Mesenchymal stem cell (in vitro differentiated cells and primary cell): ENCODE results near the gene ERFL.

Experiments
- DNase-seq: peaks from one replicate; pipeline ENCODE4 v3.0.0-alpha.2; 2013
- H2AFZ ChIP-seq: one replicate; pipeline ENCODE4 v1.6.1; 2013; ENCODE audit warnings: low read depth, mild to moderate bottlenecking, control low read depth, inconsistent platforms, low read length, moderate library complexity
- H2AK5ac ChIP-seq: 2 replicates; pipeline ENCODE4 v1.6.1; 2013; ENCODE audit warnings: low read length, moderate library complexity, mild to moderate bottlenecking, inconsistent platforms; ENCODE audit not compliant: severe bottlenecking
- H2BK120ac ChIP-seq: one replicate; pipeline ENCODE4 v1.6.1; 2013; ENCODE audit warnings: low read depth, mild to moderate bottlenecking, inconsistent platforms, low read length, moderate library complexity
- H2BK12ac ChIP-seq, 2 experiments: one replicate each; pipeline ENCODE4 v1.6.1; 2013; ENCODE audit warnings: inconsistent platforms in 2 of 2, low read length in 2 of 2, mild to moderate bottlenecking in 2 of 2, moderate library complexity in 2 of 2, control low read depth in 1 of 2
- H2BK15ac ChIP-seq: one replicate; pipeline ENCODE4 v1.6.1; 2013; ENCODE audit warnings: mild to moderate bottlenecking, low read depth, inconsistent platforms; ENCODE audit not compliant: poor library complexity, severe bottlenecking
- H2BK5ac ChIP-seq: 2 replicates; pipeline ENCODE4 v1.6.1; 2013; ENCODE audit warnings: low read depth, mild to moderate bottlenecking, low read length, control low read depth, inconsistent platforms; ENCODE audit not compliant: poor library complexity, severe bottlenecking
- H3K14ac ChIP-seq, 2 experiments: one replicate each; pipeline ENCODE4 v1.6.1; 2013; ENCODE audit warnings: inconsistent platforms in 2 of 2, low read length in 2 of 2, control low read depth in 1 of 2, mild to moderate bottlenecking in 1 of 2, moderate library complexity in 1 of 2
- H3K18ac ChIP-seq, 2 experiments: one replicate each; pipeline ENCODE4 v1.6.1; 2013; ENCODE audit warnings: inconsistent platforms in 2 of 2, low read length in 2 of 2, control low read depth in 1 of 2, low read depth in 1 of 2, mild to moderate bottlenecking in 1 of 2
- H3K23ac ChIP-seq, 2 experiments: one replicate each; pipeline ENCODE4 v1.6.1; 2013; ENCODE audit warnings: inconsistent platforms in 2 of 2, low read length in 2 of 2, mild to moderate bottlenecking in 2 of 2, moderate library complexity in 2 of 2, control low read depth in 1 of 2
- H3K27ac ChIP-seq: 2 replicates; pipeline ENCODE4 v1.5.1; 2013; ENCODE audit warnings: mild to moderate bottlenecking, moderate library complexity, low read length, control low read depth, inconsistent platforms; ENCODE audit not compliant: poor library complexity, severe bottlenecking
- H3K27me3 ChIP-seq, 2 experiments: 2 replicates each; pipeline versions ENCODE4 v1.6.1 to v1.7.0; 2013; ENCODE audit warnings: low read length in 2 of 2, mild to moderate bottlenecking in 2 of 2, moderate library complexity in 2 of 2, control low read depth in 1 of 2, inconsistent platforms in 1 of 2; ENCODE audit not compliant: control insufficient read depth in 1 of 2, insufficient read depth in 1 of 2
- H3K36me3 ChIP-seq, 2 experiments: 2 replicates each; pipeline versions ENCODE4 v1.6.1 to v1.7.0; 2013; ENCODE audit warnings: low read length in 2 of 2, control low read depth in 1 of 2, inconsistent platforms in 1 of 2, low read depth in 1 of 2, mild to moderate bottlenecking in 1 of 2; ENCODE audit not compliant: insufficient read depth in 2 of 2, control insufficient read depth in 1 of 2
- H3K4ac ChIP-seq, 2 experiments: one replicate each; pipeline ENCODE4 v1.6.1; 2013; ENCODE audit warnings: inconsistent platforms in 2 of 2, low read length in 2 of 2, mild to moderate bottlenecking in 2 of 2, moderate library complexity in 2 of 2, control low read depth in 1 of 2, low read depth in 1 of 2
- H3K4me1 ChIP-seq: 2 replicates; pipeline ENCODE4 v1.6.1; 2013; ENCODE audit warnings: low read depth, low read length, control low read depth; ENCODE audit not compliant: control insufficient read depth, insufficient read depth
- H3K4me2 ChIP-seq: 2 replicates; pipeline ENCODE4 v1.6.1; 2013; ENCODE audit warnings: low read length, mild to moderate bottlenecking, inconsistent platforms; ENCODE audit not compliant: poor library complexity, severe bottlenecking
- H3K4me3 ChIP-seq, 2 experiments: 2 replicates each; pipeline versions ENCODE4 v1.5.1 to v1.7.0; 2013; ENCODE audit warnings: low read length in 2 of 2, mild to moderate bottlenecking in 2 of 2, control low read depth in 1 of 2, low read depth in 1 of 2; ENCODE audit not compliant: insufficient read depth in 1 of 2
- H3K79me1 ChIP-seq: replicated peaks from 2 replicates; pipeline ENCODE4 v1.6.1; 2013; ENCODE audit warnings: mild to moderate bottlenecking, control low read depth, low read length, inconsistent platforms; ENCODE audit not compliant: poor library complexity, severe bottlenecking
- H3K9ac ChIP-seq: 2 replicates; pipeline ENCODE4 v1.7.0; 2013; ENCODE audit warnings: mild to moderate bottlenecking, low read length, moderate library complexity
- H3K9me3 ChIP-seq: 2 replicates; pipeline ENCODE4 v1.7.0; 2013; ENCODE audit warnings: mild to moderate bottlenecking, low read length; ENCODE audit not compliant: control insufficient read depth
- H4K8ac ChIP-seq: one replicate; pipeline ENCODE4 v1.6.1; 2013; ENCODE audit warnings: inconsistent platforms, mild to moderate bottlenecking, low read length, moderate library complexity
- H4K91ac ChIP-seq: one replicate; pipeline ENCODE4 v1.6.1; 2013; ENCODE audit warnings: mild to moderate bottlenecking, low read length, inconsistent platforms
- whole genome bisulfite sequencing: methylation state at CpG from one replicate; pipeline ENCODE4 v1.1.7; 2013; ENCODE audit warnings: mixed read lengths; 5-methylcytosine and 5-hydroxymethylcytosine counted together

Gene ERFL

GRCh38 chr19:41957838-41958366, 29.7 kb upstream of the ERFL start:
- H4K91ac ChIP-seq: no peak overlapping the region
- H3K27me3 ChIP-seq: no peaks in the 10 kb centered on the region
- peak overlapping the region; percentile 50 for H4K8ac ChIP-seq
- H2AFZ ChIP-seq: no peak overlapping the region
- H3K4me1 ChIP-seq: peaks cover 15% of the 10 kb centered on the region
- H3K4ac ChIP-seq: peak overlapping the region in 1 of 2 experiments; percentile 54
- DNase-seq: peak; percentile 89
- H3K9me3 ChIP-seq: no peaks in the 10 kb centered on the region
- H3K14ac ChIP-seq: no peak overlapping the region
- peaks cover 23 to 29% of the 10 kb centered on the region in 2 experiments for H3K36me3 ChIP-seq
- H2BK15ac ChIP-seq: no peak overlapping the region
- H3K9ac ChIP-seq: peak overlapping the region; percentile 99
- H2AK5ac ChIP-seq: no peak overlapping the region
- H2BK120ac ChIP-seq: no peak overlapping the region
- 14% methylated on average over 10 of the region's 10 CpGs for WGBS
- peaks cover 21% of the 10 kb centered on the region for H3K79me1 ChIP-seq
- peak overlapping the region; percentile 89 to 93 for H3K4me3 ChIP-seq
- H2BK5ac ChIP-seq: no peak overlapping the region
- peak overlapping the region; percentile 90 for H3K4me2 ChIP-seq
- no peak overlapping the region for H2BK12ac ChIP-seq
- H3K23ac ChIP-seq: no peak overlapping the region
- H3K18ac ChIP-seq: peak overlapping the region; percentile 16 to 83
- H3K27ac ChIP-seq: peak overlapping the region; percentile 52

DNA sequence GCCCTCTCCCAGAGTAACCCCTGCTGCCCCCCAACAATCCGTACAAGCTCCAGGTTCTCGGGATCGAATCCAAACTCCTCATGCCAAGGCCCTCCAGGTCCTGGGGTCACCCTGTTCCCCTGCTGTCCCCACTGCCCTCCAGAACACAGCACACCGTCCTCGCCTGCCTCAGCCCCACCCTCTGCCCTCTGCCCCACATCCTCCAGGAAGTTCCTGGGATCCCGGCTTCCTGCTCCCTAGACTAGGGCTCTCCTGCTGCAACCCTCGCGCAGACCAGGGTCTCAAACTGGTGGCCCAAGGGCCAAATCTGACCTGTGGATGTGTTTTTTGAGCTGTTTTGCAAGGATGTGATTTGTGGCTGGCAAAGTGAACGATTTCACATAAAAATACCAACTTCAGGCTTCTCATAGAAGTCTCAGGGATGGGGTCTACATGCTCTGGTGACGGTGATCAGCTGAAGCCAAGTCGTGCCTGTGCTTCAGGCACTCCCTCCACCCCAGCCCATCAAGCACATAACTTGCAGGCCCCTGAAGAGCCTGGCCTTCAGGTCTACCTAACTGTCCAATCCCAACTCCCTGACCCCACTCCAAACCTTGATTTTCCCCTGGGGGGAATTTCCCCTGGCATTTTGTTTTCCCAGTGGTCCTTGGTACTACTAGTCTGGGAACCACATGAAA, 29.1 kb upstream of the ERFL start:
- Histone ChIP-seq H2BK120ac (no peak overlapping the region), H3K27me3 (no peaks in the 10 kb centered on the region), H3K14ac (no peak overlapping the region), H3K4me1 (peaks cover 15% of the 10 kb centered on the region), H3K36me3 (peaks cover 23 to 29% of the 10 kb centered on the region in 2 experiments), H4K8ac (no peak overlapping the region), H2AFZ (no peak overlapping the region), H2BK15ac (no peak overlapping the region), H3K18ac (peak overlapping the region in 1 of 2 experiments; percentile 59), H3K23ac (no peak overlapping the region), H3K9ac (peak overlapping the region; percentile 99), H2BK12ac (peak overlapping the region in 1 of 2 experiments; percentile 15), H3K79me1 (peaks cover 21% of the 10 kb centered on the region), H3K27ac (no peak overlapping the region), H2AK5ac (peak overlapping the region; percentile 65), H3K4me3 (no peak overlapping the region), H3K4ac (peak overlapping the region in 1 of 2 experiments; percentile 12), H3K9me3 (no peaks in the 10 kb centered on the region), H4K91ac (no peak overlapping the region), H2BK5ac (no peak overlapping the region), H3K4me2 (peak overlapping the region; percentile 47)
- WGBS: 80% methylated on average over 8 of the region's 11 CpGs
- DNase-seq: no peak

GRCh38 chr19:41956621-41957020, 28.4 kb upstream of the ERFL start:
- no peak overlapping the region for H2BK120ac ChIP-seq
- H3K4me3 ChIP-seq: no peak overlapping the region
- peak overlapping the region in 1 of 2 experiments; percentile 21 for H3K18ac ChIP-seq
- H3K4ac ChIP-seq: no peak overlapping the region
- H3K36me3 ChIP-seq: peaks cover 23 to 29% of the 10 kb centered on the region in 2 experiments
- 96% methylated on average over 13 of the region's 13 CpGs for WGBS
- H2BK5ac ChIP-seq: no peak overlapping the region
- no peak overlapping the region for H3K4me2 ChIP-seq
- H2BK15ac ChIP-seq: no peak overlapping the region
- H3K79me1 ChIP-seq: peaks cover 21% of the 10 kb centered on the region
- H3K9me3 ChIP-seq: no peaks in the 10 kb centered on the region
- no peak overlapping the region for H4K91ac ChIP-seq
- H2BK12ac ChIP-seq: no peak overlapping the region
- H3K27ac ChIP-seq: no peak overlapping the region
- H3K27me3 ChIP-seq: no peaks in the 10 kb centered on the region
- H3K9ac ChIP-seq: no peak overlapping the region
- H2AK5ac ChIP-seq: no peak overlapping the region
- H3K23ac ChIP-seq: no peak overlapping the region
- DNase-seq: no peak
- H2AFZ ChIP-seq: no peak overlapping the region
- peak overlapping the region in 1 of 2 experiments; percentile 12 for H3K14ac ChIP-seq
- peaks cover 16% of the 10 kb centered on the region for H3K4me1 ChIP-seq
- no peak overlapping the region for H4K8ac ChIP-seq

GRCh38 chr19:41955521-41955920, 27.3 kb upstream of the ERFL start:
- Histone ChIP-seq H3K4ac (peak overlapping the region in 1 of 2 experiments; percentile 41), H3K27ac (no peak overlapping the region), H2BK5ac (no peak overlapping the region), H3K27me3 (no peaks in the 10 kb centered on the region), H3K14ac (no peak overlapping the region), H3K79me1 (peaks cover 21% of the 10 kb centered on the region), H3K9ac (no peak overlapping the region), H3K9me3 (no peaks in the 10 kb centered on the region), H2BK12ac (no peak overlapping the region), H2AK5ac (no peak overlapping the region), H3K23ac (peak overlapping the region in 1 of 2 experiments; percentile 56), H2BK120ac (no peak overlapping the region), H3K4me3 (no peak overlapping the region), H2AFZ (no peak overlapping the region), H3K18ac (no peak overlapping the region), H4K91ac (no peak overlapping the region), H3K4me2 (no peak overlapping the region), H2BK15ac (no peak overlapping the region), H4K8ac (no peak overlapping the region), H3K36me3 (peaks cover 23 to 29% of the 10 kb centered on the region in 2 experiments), H3K4me1 (peaks cover 19% of the 10 kb centered on the region)
- DNase-seq: no peak
- 87% methylated on average over 5 of the region's 7 CpGs for WGBS
